Hepatocyte (in vitro differentiated cells): Measurements from ENCODE around the gene TDRD1. TPM values are rescaled to one million over a fixed set of nuclear protein-coding genes. Genes with fewer than 3 reads are reported as not detected.

Experiments used
- DNase-seq: peaks from one replicate; pipeline ENCODE4 v3.0.0-alpha.2; 2016; ENCODE audit warnings: low spot score
- H2AFZ ChIP-seq: fragments of 200-600 bp; sonication (generic); 2 replicates; pipeline ENCODE4 v1.6.0; 2016; ENCODE audit warnings: antibody characterized with exemption, mild to moderate bottlenecking
- H3K27ac ChIP-seq: fragments of 200-600 bp; sonication (generic); 2 replicates; pipeline ENCODE4 v1.5.1; 2016; ENCODE audit warnings: mild to moderate bottlenecking
- H3K27me3 ChIP-seq: fragments of 200-600 bp; sonication (generic); 2 replicates; pipeline ENCODE4 v1.6.1; 2016
- H3K36me3 ChIP-seq: fragments of 200-600 bp; sonication (generic); replicated peaks from 2 replicates; pipeline ENCODE4 v1.5.1; 2016; ENCODE audit warnings: low read depth; ENCODE audit not compliant: insufficient read depth
- H3K4me1 ChIP-seq: fragments of 200-600 bp; sonication (generic); 2 replicates; pipeline ENCODE4 v1.5.1; 2016; ENCODE audit warnings: mild to moderate bottlenecking, moderate library complexity; ENCODE audit not compliant: insufficient read depth
- H3K4me2 ChIP-seq: fragments of 200-600 bp; sonication (generic); 2 replicates; pipeline ENCODE4 v1.6.0; 2016
- H3K4me3 ChIP-seq: fragments of 200-600 bp; sonication (generic); 2 replicates; pipeline ENCODE4 v1.5.1; 2016; ENCODE audit warnings: mild to moderate bottlenecking
- H3K79me2 ChIP-seq: fragments of 200-600 bp; sonication (generic); 2 replicates; pipeline ENCODE4 v1.6.0; 2017; ENCODE audit warnings: mild to moderate bottlenecking
- H3K9me2 ChIP-seq: fragments of 200-600 bp; sonication (generic); replicated peaks from 2 replicates; pipeline ENCODE4 v1.6.0; 2017; ENCODE audit warnings: mild to moderate bottlenecking; ENCODE audit not compliant: insufficient read depth
- H3K9me3 ChIP-seq: fragments of 200-600 bp; sonication (generic); 2 replicates; pipeline ENCODE4 v1.5.1; 2016; ENCODE audit warnings: low read depth, mild to moderate bottlenecking
- H4K20me1 ChIP-seq: fragments of 200-600 bp; sonication (generic); 2 replicates; pipeline ENCODE4 v1.6.0; 2016; ENCODE audit warnings: mild to moderate bottlenecking; ENCODE audit not compliant: insufficient read depth, poor library complexity, severe bottlenecking
- CTCF ChIP-seq: fragments of 200-600 bp; sonication (generic); IDR thresholded peaks from 2 replicates; pipeline ENCODE4 v1.5.1; 2016; ENCODE audit warnings: antibody characterized with exemption, mild to moderate bottlenecking; ENCODE audit not compliant: poor library complexity
- EZH2 ChIP-seq: fragments of 200-600 bp; sonication (generic); IDR thresholded peaks from 2 replicates; pipeline ENCODE4 v1.6.1; 2016; ENCODE audit warnings: antibody characterized with exemption, mild to moderate bottlenecking, borderline replicate concordance
- EZH2phosphoT487 ChIP-seq: fragments of 200-600 bp; sonication (generic); IDR thresholded peaks from one replicate; pipeline ENCODE4 v1.6.1; 2018; ENCODE audit warnings: antibody characterized with exemption, mild to moderate bottlenecking, low read depth, moderate library complexity; ENCODE audit not compliant: unreplicated experiment, severe bottlenecking
- WGBS: methylation state at CpG from one replicate; pipeline ENCODE4 v1.1.6; 2016; ENCODE audit warnings: low lambda C conversion rate; ENCODE audit errors: missing lambda C conversion rate; 5-methylcytosine and 5-hydroxymethylcytosine counted together
- polyA plus RNA-seq: library from polyadenylated mRNA; unstranded; fragments of >200 nt; fragmentation: Nextera tagmentation; extraction: Ambion mirVana; gene quantifications from 2 replicates; pipeline ENCODE4 v1.2.1, GENCODE V29; 2016
- total RNA-seq: library from RNA; depleted of rRNA; stranded (reverse); fragments of >200 nt; gene quantifications from 2 replicates; pipeline ENCODE4 v1.2.3, GENCODE V29; 2014

Gene TDRD1
- total and polyA plus RNA-seq, 2 experiments from 2014 or later: not detected

GRCh38 chr10:114151486-114151885 is 27.7 kb upstream of the TDRD1 start:
- no peak overlapping the region for H3K27ac ChIP-seq
- H3K4me1 ChIP-seq: no peaks in the 10 kb centered on the region
- H3K79me2 ChIP-seq: peaks cover 46% of the 10 kb centered on the region
- no peak overlapping the region for H2AFZ ChIP-seq
- no peaks in the 10 kb centered on the region for H3K9me2 ChIP-seq
- no peak overlapping the region for H3K4me3 ChIP-seq
- peaks cover 6% of the 10 kb centered on the region for H4K20me1 ChIP-seq
- no peak for DNase-seq
- no peaks in the 10 kb centered on the region for H3K27me3 ChIP-seq
- no peak overlapping the region for H3K4me2 ChIP-seq
- 79% methylated on average over 2 of the region's 2 CpGs for WGBS
- TF ChIP-seq EZH2 (no peak), EZH2phosphoT487 (no peak), CTCF (no peak)
- H3K36me3 ChIP-seq: peaks cover 3% of the 10 kb centered on the region
- H3K9me3 ChIP-seq: no peaks in the 10 kb centered on the region

- H3K9me2 ChIP-seq: no peaks in the 10 kb centered on the region
- H2AFZ ChIP-seq: no peak overlapping the region
- H3K4me1 ChIP-seq: no peaks in the 10 kb centered on the region
- H3K27me3 ChIP-seq: no peaks in the 10 kb centered on the region
- H3K4me3 ChIP-seq: no peak overlapping the region
- TF ChIP-seq CTCF (no peak), EZH2 (no peak), EZH2phosphoT487 (no peak)
- no peak for DNase-seq
- H3K79me2 ChIP-seq: peaks cover 50% of the 10 kb centered on the region
- 87% methylated on average over 1 of the region's 1 CpG for WGBS
- H3K9me3 ChIP-seq: no peaks in the 10 kb centered on the region
- peaks cover 3% of the 10 kb centered on the region for H3K36me3 ChIP-seq
- no peak overlapping the region for H3K27ac ChIP-seq
- H3K4me2 ChIP-seq: no peak overlapping the region
- peaks cover 6% of the 10 kb centered on the region for H4K20me1 ChIP-seq
These were observed 27.3 kb upstream of the TDRD1 start for GRCh38 chr10:114151892-114152291.

- WGBS: 94% methylated on average over 2 of the region's 2 CpGs
- H3K27me3 ChIP-seq: no peaks in the 10 kb centered on the region
- H3K4me1 ChIP-seq: peaks cover 2% of the 10 kb centered on the region
- no peaks in the 10 kb centered on the region for H3K36me3 ChIP-seq
- H4K20me1 ChIP-seq: peaks cover 5% of the 10 kb centered on the region
- TF ChIP-seq CTCF: no peak
- peaks cover 91% of the 10 kb centered on the region for H3K79me2 ChIP-seq
- H2AFZ ChIP-seq: no peak overlapping the region
- H3K9me3 ChIP-seq: no peaks in the 10 kb centered on the region
- H3K9me2 ChIP-seq: no peaks in the 10 kb centered on the region
- H3K27ac ChIP-seq: no peak overlapping the region
- no peak overlapping the region for H3K4me3 ChIP-seq
- H3K4me2 ChIP-seq: no peak overlapping the region
- no peak for DNase-seq
These were observed 21.2 kb upstream of the TDRD1 start for GRCh38 chr10:114157912-114158311.

GRCh38 chr10:114163062-114163461 is 16.1 kb upstream of the TDRD1 start:
- no peaks in the 10 kb centered on the region for H3K27me3 ChIP-seq
- no peak for TF ChIP-seq CTCF
- TF ChIP-seq EZH2: no peak
- no peak for TF ChIP-seq EZH2phosphoT487
- no peaks in the 10 kb centered on the region for H3K36me3 ChIP-seq
- no peaks in the 10 kb centered on the region for H3K9me3 ChIP-seq
- H3K9me2 ChIP-seq: no peaks in the 10 kb centered on the region
- no peak overlapping the region for H2AFZ ChIP-seq
- peak overlapping the region; percentile 50 for H3K27ac ChIP-seq
- peaks cover 29% of the 10 kb centered on the region for H3K4me1 ChIP-seq
- H3K79me2 ChIP-seq: peaks cover 96% of the 10 kb centered on the region
- H3K4me3 ChIP-seq: no peak overlapping the region
- H3K4me2 ChIP-seq: peak overlapping the region; percentile 34
- 76% methylated on average over 2 of the region's 2 CpGs for WGBS
- no peak for DNase-seq
- peaks cover 5% of the 10 kb centered on the region for H4K20me1 ChIP-seq
